SU-DHL-6 (cell line): ENCODE data around the gene IGSF21.

Experiments used
- H2AFZ ChIP-seq: fragments of 200-600 bp; sonication (generic); 2 replicates; pipeline ENCODE4 v1.6.1; 2014; ENCODE audit warnings: low read depth, mild to moderate bottlenecking, moderate library complexity, mixed read lengths, antibody characterized with exemption, low read length; ENCODE audit not compliant: severe bottlenecking
- H3F3A ChIP-seq: fragments of 200-600 bp; shearing (Covaris generic); 2 replicates; pipeline ENCODE4 v1.6.0; 2016; ENCODE audit warnings: antibody characterized with exemption, mild to moderate bottlenecking; ENCODE audit not compliant: insufficient read depth
- H3K27ac ChIP-seq: fragments of 200-600 bp; sonication (generic); 2 replicates; pipeline ENCODE4 v1.5.1; 2016; ENCODE audit warnings: low read depth, mild to moderate bottlenecking, low read length, moderate library complexity, mixed read lengths
- H3K27me3 ChIP-seq: fragments of 200-600 bp; sonication (generic), shearing (Covaris generic); 2 replicates; pipeline ENCODE4 v1.6.0; 2014; ENCODE audit warnings: mild to moderate bottlenecking, low read length
- H3K36me3 ChIP-seq: fragments of 200-600 bp; sonication (generic); 2 replicates; pipeline ENCODE4 v1.6.1; 2014; ENCODE audit warnings: mild to moderate bottlenecking, low read length, mixed read lengths
- H3K4me2 ChIP-seq: fragments of 300-600, 200-600 bp; shearing (Covaris generic), sonication (generic); 2 replicates; pipeline ENCODE4 v1.6.0; 2014; ENCODE audit warnings: low read length, low read depth, mild to moderate bottlenecking; ENCODE audit not compliant: poor library complexity, severe bottlenecking
- H3K4me3 ChIP-seq: fragments of 200-600 bp; sonication (generic); 2 replicates; pipeline ENCODE4 v1.5.1; 2014; ENCODE audit warnings: antibody characterized with exemption, low read length, mild to moderate bottlenecking, mixed read lengths; ENCODE audit not compliant: insufficient read depth, poor library complexity, severe bottlenecking
- H3K79me2 ChIP-seq: fragments of 200-600 bp; sonication (generic); 2 replicates; pipeline ENCODE4 v1.6.1; 2014; ENCODE audit warnings: mild to moderate bottlenecking, low read length, moderate library complexity; ENCODE audit not compliant: insufficient read depth
- H3K9ac ChIP-seq: fragments of 200-600 bp; sonication (generic); 2 replicates; pipeline ENCODE4 v1.7.0; 2014; ENCODE audit warnings: mild to moderate bottlenecking, low read length
- H3K9me2 ChIP-seq: fragments of 200-600 bp; sonication (generic); replicated peaks from 2 replicates; pipeline ENCODE4 v1.6.1; 2014; ENCODE audit warnings: low read length; ENCODE audit not compliant: insufficient read depth
- H3K9me3 ChIP-seq: fragments of 200-600 bp; sonication (generic); 2 replicates; pipeline ENCODE4 v1.6.1; 2014; ENCODE audit warnings: low read length, mixed read lengths; ENCODE audit not compliant: insufficient read depth
- H4K20me1 ChIP-seq: fragments of 200-600 bp; sonication (generic); 2 replicates; pipeline ENCODE4 v1.6.1; 2014; ENCODE audit warnings: low read depth, mild to moderate bottlenecking, antibody characterized with exemption, low read length, moderate library complexity, mixed read lengths
- EZH2phosphoT487 ChIP-seq: fragments of 200-600 bp; sonication (generic), shearing (Covaris generic); conservative IDR thresholded peaks from 2 replicates; pipeline ENCODE4 v1.6.1; 2018; ENCODE audit warnings: mild to moderate bottlenecking, antibody characterized with exemption, low read length, moderate library complexity, mixed read lengths
- TF ChIP-seq, protein P1 (sequence below): fragments of 200-600 bp; sonication (generic); IDR thresholded peaks from one replicate; pipeline ENCODE4 v1.5.1; 2017; ENCODE audit warnings: antibody characterized with exemption, mild to moderate bottlenecking, low read length, moderate library complexity; ENCODE audit not compliant: insufficient read depth, poor library complexity, severe bottlenecking

IGSF21 gene

DNA sequence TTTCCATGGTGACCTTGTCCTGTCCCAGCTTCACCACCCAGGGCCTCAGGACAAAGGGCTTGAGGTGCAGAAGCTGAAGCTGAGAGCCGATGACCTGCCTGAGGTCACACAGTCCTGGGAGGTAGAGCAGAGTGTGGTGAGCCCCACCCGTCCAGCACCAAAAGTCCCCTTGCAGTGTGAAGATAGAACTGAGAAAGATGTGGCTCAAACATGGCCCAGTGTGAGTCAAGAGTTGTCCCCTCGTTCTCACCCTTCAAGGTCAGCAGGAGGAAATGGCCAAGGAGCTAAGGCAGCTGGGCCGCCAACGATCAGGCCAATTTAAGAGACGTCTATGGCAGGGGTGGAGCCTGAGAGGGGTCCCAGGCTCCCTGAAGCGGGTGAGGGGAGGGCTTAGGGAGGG, 215.7 kb downstream of the IGSF21 start:
- TF ChIP-seq, protein P1, sequence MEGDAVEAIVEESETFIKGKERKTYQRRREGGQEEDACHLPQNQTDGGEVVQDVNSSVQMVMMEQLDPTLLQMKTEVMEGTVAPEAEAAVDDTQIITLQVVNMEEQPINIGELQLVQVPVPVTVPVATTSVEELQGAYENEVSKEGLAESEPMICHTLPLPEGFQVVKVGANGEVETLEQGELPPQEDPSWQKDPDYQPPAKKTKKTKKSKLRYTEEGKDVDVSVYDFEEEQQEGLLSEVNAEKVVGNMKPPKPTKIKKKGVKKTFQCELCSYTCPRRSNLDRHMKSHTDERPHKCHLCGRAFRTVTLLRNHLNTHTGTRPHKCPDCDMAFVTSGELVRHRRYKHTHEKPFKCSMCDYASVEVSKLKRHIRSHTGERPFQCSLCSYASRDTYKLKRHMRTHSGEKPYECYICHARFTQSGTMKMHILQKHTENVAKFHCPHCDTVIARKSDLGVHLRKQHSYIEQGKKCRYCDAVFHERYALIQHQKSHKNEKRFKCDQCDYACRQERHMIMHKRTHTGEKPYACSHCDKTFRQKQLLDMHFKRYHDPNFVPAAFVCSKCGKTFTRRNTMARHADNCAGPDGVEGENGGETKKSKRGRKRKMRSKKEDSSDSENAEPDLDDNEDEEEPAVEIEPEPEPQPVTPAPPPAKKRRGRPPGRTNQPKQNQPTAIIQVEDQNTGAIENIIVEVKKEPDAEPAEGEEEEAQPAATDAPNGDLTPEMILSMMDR, result no peak
- TF ChIP-seq EZH2phosphoT487, result no peak
- no peaks in the 10 kb centered on the region for H3K79me2 ChIP-seq
- no peaks in the 10 kb centered on the region for H3K9me2 ChIP-seq
- no peak overlapping the region for H3K4me2 ChIP-seq
- no peaks in the 10 kb centered on the region for H4K20me1 ChIP-seq
- H3K36me3 ChIP-seq, result no peaks in the 10 kb centered on the region
- no peak overlapping the region for H3K27ac ChIP-seq
- no peaks in the 10 kb centered on the region for H3F3A ChIP-seq
- H3K27me3 ChIP-seq, result no peaks in the 10 kb centered on the region
- H3K9me3 ChIP-seq, result no peaks in the 10 kb centered on the region
- H3K9ac ChIP-seq, result no peak overlapping the region
- no peak overlapping the region for H3K4me3 ChIP-seq
- no peak overlapping the region for H2AFZ ChIP-seq

DNA sequence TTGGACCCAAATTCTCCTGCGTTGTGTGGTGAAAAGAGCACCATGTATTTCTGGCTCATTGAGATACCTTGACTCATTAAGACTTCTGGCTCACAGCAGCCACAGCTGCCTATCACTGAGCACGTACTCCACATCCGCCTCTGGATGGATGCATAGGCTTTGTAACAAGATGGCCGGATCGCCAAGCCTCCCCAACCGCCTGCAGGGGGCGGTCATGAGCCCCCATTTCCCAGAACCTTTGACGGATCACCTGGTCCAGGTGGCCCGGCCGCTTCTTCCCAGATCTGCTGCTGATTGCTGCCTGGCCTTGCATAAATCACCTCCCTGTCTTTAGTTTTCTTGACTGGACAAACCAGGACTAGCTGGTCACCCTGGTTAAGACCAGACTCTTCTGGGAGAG, 216.6 kb downstream of the IGSF21 start:
- Histone ChIP-seq H3K4me3 (no peak overlapping the region), H3K4me2 (no peak overlapping the region), H3F3A (no peaks in the 10 kb centered on the region), H3K9me3 (no peaks in the 10 kb centered on the region), H3K27me3 (no peaks in the 10 kb centered on the region), H4K20me1 (no peaks in the 10 kb centered on the region), H3K79me2 (no peaks in the 10 kb centered on the region), H3K9ac (no peak overlapping the region), H3K27ac (no peak overlapping the region), H3K9me2 (no peaks in the 10 kb centered on the region), H3K36me3 (no peaks in the 10 kb centered on the region), H2AFZ (no peak overlapping the region)
- TF ChIP-seq, protein P1, result peak; percentile 39
- TF ChIP-seq EZH2phosphoT487, result no peak

DNA sequence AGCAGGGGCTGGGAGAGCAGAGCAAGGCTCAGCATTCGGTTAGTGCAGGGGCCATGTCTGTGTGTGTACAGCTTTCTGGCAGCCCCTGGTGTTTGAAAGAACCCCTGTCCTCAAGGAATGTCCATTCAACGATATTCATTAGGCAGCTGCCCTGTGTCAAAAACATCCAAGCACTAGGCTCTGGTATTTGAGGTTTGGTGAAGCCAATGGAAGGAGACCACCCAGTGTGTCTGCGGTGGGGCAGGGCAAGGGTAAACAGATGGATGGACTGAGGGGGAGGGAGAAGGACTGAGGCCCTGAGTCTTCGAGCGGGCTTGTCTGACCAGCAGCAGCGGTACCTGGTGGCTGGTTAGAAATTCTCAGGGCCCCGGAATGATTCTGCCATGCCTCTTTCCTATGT, 217.5 kb downstream of the IGSF21 start:
- Histone ChIP-seq H3K4me2 (no peak overlapping the region), H3K27ac (no peak overlapping the region), H3K36me3 (no peaks in the 10 kb centered on the region), H3K9me2 (no peaks in the 10 kb centered on the region), H2AFZ (no peak overlapping the region), H3K9ac (no peak overlapping the region), H3F3A (no peaks in the 10 kb centered on the region), H3K79me2 (no peaks in the 10 kb centered on the region), H3K27me3 (no peaks in the 10 kb centered on the region), H4K20me1 (no peaks in the 10 kb centered on the region), H3K9me3 (no peaks in the 10 kb centered on the region), H3K4me3 (no peak overlapping the region)
- TF ChIP-seq, protein P1, result no peak
- TF ChIP-seq EZH2phosphoT487, result no peak
